Gastrocnemius medialis (tissue), 4 donors: Measurements from ENCODE around the gene BCKDK. TPM values are rescaled to one million over a fixed set of nuclear protein-coding genes. Genes with fewer than 3 reads are reported as not detected.

Source experiments
- ATAC-seq, 2 donors: fragments of 150-250 bp; one replicate each; pipeline ENCODE4 v1.9.1; 2016
- DNase-seq, 2 donors: peaks; one replicate each; pipeline ENCODE4 v3.0.0-alpha.2; 2019
- H3K27ac ChIP-seq, 4 donors: fragments of 200-600 bp; sonication (generic); 1 replicate in 1 of 4; 2 replicates in 3 of 4; pipeline ENCODE4 v1.5.1; 2016 to 2018; ENCODE audit warnings: mild to moderate bottlenecking in 2 of 4, moderate library complexity in 1 of 4
- H3K27me3 ChIP-seq, 3 donors: fragments of 200-600 bp; sonication (generic) in 2 of 3; 1 replicate in 1 of 3; 2 replicates in 2 of 3; pipeline versions ENCODE4 v1.5.1 to v1.6.0; 2016 to 2019; ENCODE audit warnings: mild to moderate bottlenecking in 1 of 3, moderate library complexity in 1 of 3
- H3K36me3 ChIP-seq, 2 donors: fragments of 200-600 bp; sonication (generic) in 1 of 2; one replicate each; pipeline ENCODE4 v1.5.1; 2017 to 2018
- H3K4me1 ChIP-seq, 2 donors: fragments of 200-600 bp; sonication (generic) in 1 of 2; one replicate each; pipeline ENCODE4 v1.5.1; 2016 to 2017; ENCODE audit warnings: mild to moderate bottlenecking in 2 of 2
- H3K4me3 ChIP-seq, 4 donors: fragments of 200-600 bp; sonication (generic) in 3 of 4; 1 replicate in 1 of 4; 2 replicates in 3 of 4; pipeline ENCODE4 v1.5.1; 2016 to 2019; ENCODE audit warnings: mild to moderate bottlenecking in 2 of 4
- H3K9me3 ChIP-seq, 3 donors: fragments of 200-600 bp; sonication (generic) in 2 of 3; 1 replicate in 1 of 3; 2 replicates in 2 of 3; pipeline ENCODE4 v1.5.1; 2016 to 2019
- CTCF ChIP-seq, 5 experiments: fragments of 450-650 bp in 3 of 5; fragments of 200-600 bp in 2 of 5; sonication (generic) in 2 of 5; IDR thresholded peaks in 4 of 5; conservative IDR thresholded peaks in 1 of 5; 1 replicate in 4 of 5; 2 replicates in 1 of 5; pipeline ENCODE4 v1.5.1; 2016 to 2019; ENCODE audit warnings: antibody characterized with exemption in 5 of 5, mild to moderate bottlenecking in 3 of 5, moderate library complexity in 3 of 5
- POLR2A ChIP-seq, 2 donors: fragments of 450-650 bp; IDR thresholded peaks; one replicate each; pipeline ENCODE4 v1.6.1; 2017; ENCODE audit warnings: antibody characterized with exemption in 2 of 2, mild to moderate bottlenecking in 2 of 2, moderate library complexity in 2 of 2
- in situ Hi-C, 4 donors: fragments of 200-750 bp; cut with MboI; loops; one replicate each; pipeline versions ENCODE4 v1.15.0 to v1.8.0; 2017; ENCODE audit warnings: low sequenced_read_pairs in 4 of 4
- intact Hi-C: fragments of 100-400 bp; cut with DNase I; formaldehyde crosslinking; loops from one replicate; pipeline ENCODE4 v1.15.1; 2023; ENCODE audit warnings: low total_unique reads
- total RNA-seq, 4 donors: library from RNA; depleted of rRNA; stranded (reverse); fragments of >200 nt; gene quantifications; one replicate each; pipeline versions ENCODE4 v1.1.0 to v1.2.3, GENCODE V29; 2016

Gene BCKDK
- total RNA-seq, 4 donors from 2014 or later, result 24.7 to 68.9 (median 50.9) TPM

- in situ Hi-C loops, result loop anchor here in 1 of 4 donors (25.0 kb wide), 1 partner anchor 100 kb away; the partner anchor contains the start of gene HSD3B7
Measured at GRCh38 chr16:31087481-31087880, 20.7 kb upstream of the BCKDK start.

GRCh38 chr16:31087971-31088370 is 20.2 kb upstream of the BCKDK start:
- no peak for ATAC-seq
- DNase-seq, result no peak
- H3K4me1 ChIP-seq, result peaks cover 0 to 1% of the 10 kb centered on the region in 2 donors
- TF ChIP-seq POLR2A (IDR thresholded peaks at IDR 0.05), result no peak
- TF ChIP-seq CTCF (IDR thresholded peaks at IDR 0.05 in 4 of 5, conservative IDR thresholded peaks at IDR 0.05 in 1 of 5), result no peak
- peaks cover 0 to 10% of the 10 kb centered on the region in 2 donors for H3K36me3 ChIP-seq
- intact Hi-C loops, result no loop called here
- in situ Hi-C loops, result loop anchor here in 1 of 4 donors (25.0 kb wide), 1 partner anchor 101 kb away; the partner anchor contains the start of gene HSD3B7
- no peak overlapping the region for H3K27ac ChIP-seq
- H3K27me3 ChIP-seq, result no peaks in the 10 kb centered on the region
- H3K4me3 ChIP-seq, result no peak overlapping the region
- no peaks in the 10 kb centered on the region for H3K9me3 ChIP-seq

More at GRCh38 chr16:31087481-31087880, 20.7 kb upstream of the BCKDK start:
- H3K27ac ChIP-seq, result no peak overlapping the region
- peaks cover 0 to 10% of the 10 kb centered on the region in 2 donors for H3K36me3 ChIP-seq
- H3K4me3 ChIP-seq, result no peak overlapping the region
- H3K4me1 ChIP-seq, result no peaks in the 10 kb centered on the region
- ATAC-seq (no peak), DNase-seq (no peak)
- TF ChIP-seq POLR2A (IDR thresholded peaks at IDR 0.05), result no peak
- no peaks in the 10 kb centered on the region for H3K27me3 ChIP-seq
- no peaks in the 10 kb centered on the region for H3K9me3 ChIP-seq
- intact Hi-C loops, result no loop called here

GRCh38 chr16:31088459-31089183 is 19.6 kb upstream of the BCKDK start, which contains the start of gene PRSS53:
TSS of gene PRSS53 (minus strand) at chr16:31088943. CDS start at chr16:31088809, 134 bp downstream.
- no peak for DNase-seq
- no peaks in the 10 kb centered on the region for H3K9me3 ChIP-seq
- H3K36me3 ChIP-seq, result peaks cover 0 to 10% of the 10 kb centered on the region in 2 donors
- H3K27ac ChIP-seq, result no peak within 1 kb of the TSS
- H3K4me1 ChIP-seq, result peaks cover 4 to 8% of the 10 kb centered on the region in 2 donors
- no peaks in the 10 kb centered on the region for H3K27me3 ChIP-seq
- intact Hi-C loops, result no loop called here
- ATAC-seq, result no peak
- no peak within 1 kb of the TSS for H3K4me3 ChIP-seq
- no peak for TF ChIP-seq CTCF (IDR thresholded peaks at IDR 0.05 in 4 of 5, conservative IDR thresholded peaks at IDR 0.05 in 1 of 5)
- TF ChIP-seq POLR2A (IDR thresholded peaks at IDR 0.05), result no peak
- in situ Hi-C loops, result loop anchor here in 1 of 4 donors (25.0 kb wide), 1 partner anchor 101 kb away; the partner anchor contains the start of gene HSD3B7

GRCh38 chr16:31089199-31089598 is 19.0 kb upstream of the BCKDK start:
- ATAC-seq (no peak), DNase-seq (no peak)
- in situ Hi-C loops (loop anchor here in 1 of 4 donors (25.0 kb wide), 1 partner anchor 102 kb away; the partner anchor contains the start of gene HSD3B7), intact Hi-C loops (no loop called here)
- H3K27ac ChIP-seq, result no peak overlapping the region
- no peak overlapping the region for H3K4me3 ChIP-seq
- no peaks in the 10 kb centered on the region for H3K9me3 ChIP-seq
- H3K36me3 ChIP-seq, result peaks cover 0 to 10% of the 10 kb centered on the region in 2 donors
- no peaks in the 10 kb centered on the region for H3K27me3 ChIP-seq
- peaks cover 8 to 13% of the 10 kb centered on the region in 2 donors for H3K4me1 ChIP-seq
- TF ChIP-seq CTCF (IDR thresholded peaks at IDR 0.05 in 4 of 5, conservative IDR thresholded peaks at IDR 0.05 in 1 of 5), result no peak
- no peak for TF ChIP-seq POLR2A (IDR thresholded peaks at IDR 0.05)

- Histone ChIP-seq H3K27me3 (no peaks in the 10 kb centered on the region), H3K4me1 (peaks cover 8 to 13% of the 10 kb centered on the region in 2 donors), H3K4me3 (no peak overlapping the region), H3K9me3 (no peaks in the 10 kb centered on the region), H3K27ac (no peak overlapping the region), H3K36me3 (peaks cover 0 to 10% of the 10 kb centered on the region in 2 donors)
- no peak for DNase-seq
- intact Hi-C loops, result no loop called here
- ATAC-seq, result no peak
- no peak for TF ChIP-seq CTCF (IDR thresholded peaks at IDR 0.05 in 4 of 5, conservative IDR thresholded peaks at IDR 0.05 in 1 of 5)
- no peak for TF ChIP-seq POLR2A (IDR thresholded peaks at IDR 0.05)
- in situ Hi-C loops, result loop anchor here in 2 of 4 donors (10.0 to 25.0 kb wide), 2 partner anchors 64 to 103 kb away; partner anchors contain the start of genes HSD3B7 (in 1 of the 2) and PRSS36 (in 1 of the 2)
Measured at GRCh38 chr16:31090540-31090939, 17.6 kb upstream of the BCKDK start.
